ENCODE measurements around the gene ADIPOR2.
"Not testable (repeated sequence)": the region's sequence is repeated elsewhere in the genome, so short reads cannot be mapped to it uniquely, and the experiment has no call there.

ADIPOR2 gene

DNA sequence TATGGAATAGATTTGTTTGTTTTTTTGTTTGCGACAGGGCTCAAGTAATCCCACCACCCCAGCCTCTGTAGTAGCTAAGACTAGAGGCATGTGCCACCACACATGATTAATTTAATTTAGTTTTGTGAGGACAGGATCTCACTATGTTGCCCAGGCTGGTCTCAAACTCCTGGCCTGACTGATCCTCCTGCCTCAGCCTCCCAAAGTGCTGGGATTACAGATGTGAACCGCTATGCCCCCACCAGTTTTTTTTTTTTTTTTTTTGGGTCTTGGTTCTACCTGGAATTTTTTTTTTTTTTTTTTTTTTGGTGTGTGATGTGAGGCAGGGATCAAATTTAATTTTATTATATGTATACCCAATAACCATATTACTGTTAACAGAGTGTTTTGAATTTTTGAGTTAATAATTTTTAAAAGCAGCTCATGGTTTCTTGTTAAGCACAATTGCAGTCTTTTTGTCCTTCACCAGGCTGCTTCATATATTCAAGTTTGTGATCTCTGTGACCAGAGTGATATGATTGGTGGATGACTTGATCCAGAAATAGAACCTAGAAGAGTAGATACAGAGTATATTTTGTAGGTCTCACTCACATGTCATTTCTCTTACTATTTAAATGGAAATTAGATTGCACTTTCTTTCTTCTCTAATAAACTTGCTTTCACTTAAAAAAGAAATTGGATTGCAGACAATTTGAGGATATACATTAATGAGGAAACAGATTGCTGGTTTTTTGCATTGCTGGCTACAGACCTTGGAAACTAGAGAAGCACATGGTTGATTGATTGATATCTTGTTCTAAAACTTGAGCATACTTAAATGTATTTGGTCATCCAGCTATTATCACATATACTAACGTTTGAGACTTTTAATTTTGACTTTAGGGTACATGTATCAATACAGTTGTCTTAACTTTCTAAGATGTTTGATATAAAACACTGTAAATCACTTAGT, 13.2 kb downstream of the ADIPOR2 start:
- no peak for DNase-seq (ENCODE audit: low read depth)

DNA sequence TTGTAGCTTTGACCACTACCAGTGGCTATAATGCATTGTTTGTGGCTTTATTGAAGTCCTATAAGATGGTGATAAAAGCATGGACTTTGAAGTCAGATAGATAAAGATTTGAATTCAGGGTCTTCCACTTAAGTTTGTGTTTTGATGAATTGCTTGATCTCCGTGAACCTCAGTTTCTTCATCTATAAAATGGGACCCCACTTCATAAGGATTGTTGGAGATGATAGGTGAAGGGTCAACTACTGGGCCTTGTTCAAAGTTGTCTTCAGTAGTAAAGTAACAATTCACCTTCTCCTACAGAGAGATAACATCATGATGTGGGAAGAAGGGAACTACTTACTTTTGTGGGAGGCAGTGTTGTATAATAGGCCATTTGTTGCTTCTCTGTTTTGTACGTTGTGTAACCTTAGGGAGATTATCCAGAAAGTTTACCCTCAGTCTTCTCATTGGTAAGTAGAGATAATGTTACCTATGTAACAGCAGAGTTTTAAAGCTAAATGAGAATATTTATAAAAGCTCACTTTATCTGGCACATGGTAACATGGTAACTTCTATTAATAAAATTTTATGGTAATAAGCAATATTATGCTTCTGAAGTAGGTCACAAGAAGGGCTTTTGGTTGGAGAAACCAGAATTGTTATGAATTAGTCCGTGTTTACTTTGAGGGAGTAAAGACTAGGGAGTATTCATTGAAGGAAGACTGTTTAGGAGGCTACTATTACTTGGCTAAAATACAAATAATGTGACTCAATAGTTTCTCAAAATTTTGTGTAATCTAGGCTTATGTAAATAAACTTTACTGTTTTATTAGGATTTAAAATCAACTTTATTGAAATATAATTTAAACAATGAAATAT, 15.1 kb downstream of the ADIPOR2 start:
- DNase-seq (ENCODE audit: low read depth) = no peak

DNA sequence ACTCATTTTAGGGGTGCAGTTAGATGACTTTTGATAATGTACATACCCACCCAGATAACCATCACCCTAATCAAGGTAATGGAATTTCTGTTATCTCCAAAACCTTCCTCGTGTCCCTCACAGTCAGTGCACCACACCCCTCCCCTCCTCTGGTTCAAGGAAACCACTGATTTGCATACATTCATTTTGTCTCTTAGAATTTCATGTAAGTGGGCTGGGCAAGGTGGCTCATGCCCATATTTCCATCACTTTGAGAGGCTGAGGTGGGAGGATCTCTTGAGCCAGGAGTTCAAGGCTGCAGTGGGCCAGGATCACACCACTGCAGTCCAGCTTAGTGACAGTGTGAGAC, 15.7 kb downstream of the ADIPOR2 start:
- DNase-seq (ENCODE audit: low read depth) = no peak

DNA sequence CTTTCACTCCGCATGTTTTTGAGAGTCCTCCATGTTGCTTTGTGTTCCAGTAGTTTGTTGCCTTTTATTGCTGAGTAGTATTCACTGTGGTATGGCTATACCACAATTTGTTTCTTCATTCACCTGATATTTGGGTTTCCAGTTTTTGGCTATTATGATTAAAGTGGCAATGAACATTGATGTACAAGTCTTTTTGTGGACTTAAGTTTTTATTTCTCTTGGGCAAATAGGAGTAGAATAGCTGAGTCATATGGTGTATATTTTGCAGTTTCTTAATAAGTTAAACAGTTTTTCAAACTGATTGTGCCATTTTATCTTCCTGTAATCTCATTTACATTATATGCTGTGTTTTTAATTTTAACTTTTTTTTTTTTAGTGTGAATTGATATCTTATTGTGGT, 16.2 kb downstream of the ADIPOR2 start:
- no peak for DNase-seq (ENCODE audit: low read depth)

DNA sequence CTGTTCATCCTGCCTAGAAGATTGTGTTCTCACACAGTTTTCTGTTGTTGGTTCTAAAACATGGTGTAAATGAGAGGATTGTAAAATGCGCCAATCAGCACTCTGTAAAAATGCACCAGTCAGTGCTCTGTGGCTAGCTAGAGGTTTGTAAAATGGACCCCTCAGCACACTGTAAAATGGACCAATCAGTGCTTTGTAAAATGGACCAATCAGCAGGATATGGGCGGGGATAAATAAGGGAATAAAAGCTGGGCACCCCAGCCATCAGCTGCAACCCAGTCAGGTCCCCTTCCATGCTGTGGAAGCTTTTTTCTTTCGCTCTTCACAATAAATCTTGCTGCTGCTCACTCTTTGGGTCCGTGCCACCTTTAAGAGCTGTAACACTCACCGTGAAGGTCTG, 19.1 kb downstream of the ADIPOR2 start:
- DNase-seq (ENCODE audit: low read depth) = not testable (repeated sequence)

DNA sequence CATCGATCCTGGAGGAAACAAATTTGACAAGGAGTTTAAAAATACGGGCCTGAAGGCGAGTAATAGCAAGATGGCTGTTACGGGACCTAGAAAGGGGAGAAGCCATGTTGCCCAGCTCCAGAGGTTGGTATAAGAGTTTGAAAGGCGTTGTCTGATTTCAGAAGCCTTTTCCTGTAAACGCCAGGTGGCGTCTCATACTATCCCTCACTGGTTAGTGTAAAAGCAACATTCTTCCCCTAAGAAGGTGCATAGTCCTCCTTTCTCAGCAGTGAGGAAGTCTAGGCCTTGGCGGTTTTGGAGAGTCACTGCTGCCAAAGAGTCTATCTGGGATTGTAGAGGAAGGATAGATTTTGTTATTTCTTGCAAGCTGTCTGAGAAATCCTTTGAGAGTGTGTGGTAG, 20.0 kb downstream of the ADIPOR2 start:
- not testable (repeated sequence) for DNase-seq (ENCODE audit: low read depth)

DNA sequence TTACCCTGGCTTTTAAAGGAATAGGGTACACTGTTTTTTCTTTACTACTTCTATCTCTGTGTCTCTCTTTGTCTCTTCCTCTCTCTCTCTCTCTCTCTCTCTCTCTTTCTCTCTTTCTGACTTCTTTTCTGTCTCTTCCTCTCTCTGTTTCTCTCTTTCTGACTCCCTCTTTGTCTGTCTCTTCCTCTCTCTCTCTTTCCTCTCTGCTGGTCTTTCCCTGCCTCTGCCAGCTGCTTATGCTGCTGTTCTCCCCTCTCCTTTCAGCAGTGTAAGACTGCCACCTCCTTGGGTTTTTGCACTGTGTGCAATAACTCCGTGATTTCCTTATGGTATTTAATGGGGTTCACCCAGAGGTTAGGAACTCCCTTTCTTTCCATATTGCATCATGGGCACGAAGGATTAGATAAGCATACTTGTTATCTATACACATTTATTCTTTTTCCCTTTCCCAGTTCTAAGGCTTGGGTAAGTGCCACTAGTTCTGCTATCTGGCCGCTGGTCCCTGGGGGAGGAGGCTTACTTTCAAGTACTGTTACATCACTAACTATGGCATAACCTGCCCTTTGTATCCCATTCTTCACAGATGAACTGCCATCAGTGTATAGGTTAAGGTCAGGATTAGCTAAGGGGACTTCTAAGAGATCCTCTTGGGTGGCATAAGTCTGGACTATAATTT, 20.8 kb downstream of the ADIPOR2 start:
- DNase-seq (ENCODE audit: low read depth) = not testable (repeated sequence)

DNA sequence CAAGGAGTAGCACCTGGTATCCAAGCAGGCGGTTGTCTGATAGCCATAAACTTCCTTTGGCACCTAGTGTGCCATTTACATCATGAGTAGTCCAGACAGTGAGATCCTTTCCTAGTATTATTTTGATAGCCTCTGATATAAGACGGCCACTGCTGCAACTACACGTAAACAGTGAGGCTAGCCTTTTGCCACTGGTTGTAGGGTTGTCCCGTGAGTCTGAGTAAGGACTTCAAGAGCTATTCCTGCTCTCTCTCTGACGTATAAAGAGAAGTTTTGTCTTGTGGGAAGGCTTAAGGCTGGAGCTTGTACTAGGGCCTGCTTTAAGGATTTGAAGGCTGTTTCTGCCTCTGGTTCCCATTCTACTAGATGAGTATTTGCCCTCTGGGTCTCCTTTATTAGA, 21.4 kb downstream of the ADIPOR2 start:
- not testable (repeated sequence) for DNase-seq (ENCODE audit: low read depth)

DNA sequence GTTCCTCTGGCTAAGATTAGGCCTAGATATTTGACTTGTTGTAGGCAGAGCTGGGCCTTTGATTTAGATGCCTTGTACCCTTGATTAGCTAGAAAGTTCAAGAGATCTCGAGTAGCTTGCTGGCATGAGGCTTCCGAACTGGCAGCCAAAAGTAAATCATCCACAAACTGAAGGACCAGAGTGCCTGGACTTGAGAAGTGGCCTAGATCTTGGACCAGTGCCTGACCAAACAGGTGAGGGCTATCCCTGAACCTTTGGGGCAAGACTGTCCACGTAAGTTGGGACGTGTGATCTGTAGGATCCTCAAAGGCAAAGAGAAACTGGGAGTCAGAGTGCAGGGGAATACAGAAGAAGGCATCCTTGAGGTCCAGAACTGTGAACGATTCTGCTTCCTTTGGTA, 22.0 kb downstream of the ADIPOR2 start:
- not testable (repeated sequence) for DNase-seq (ENCODE audit: low read depth)

DNA sequence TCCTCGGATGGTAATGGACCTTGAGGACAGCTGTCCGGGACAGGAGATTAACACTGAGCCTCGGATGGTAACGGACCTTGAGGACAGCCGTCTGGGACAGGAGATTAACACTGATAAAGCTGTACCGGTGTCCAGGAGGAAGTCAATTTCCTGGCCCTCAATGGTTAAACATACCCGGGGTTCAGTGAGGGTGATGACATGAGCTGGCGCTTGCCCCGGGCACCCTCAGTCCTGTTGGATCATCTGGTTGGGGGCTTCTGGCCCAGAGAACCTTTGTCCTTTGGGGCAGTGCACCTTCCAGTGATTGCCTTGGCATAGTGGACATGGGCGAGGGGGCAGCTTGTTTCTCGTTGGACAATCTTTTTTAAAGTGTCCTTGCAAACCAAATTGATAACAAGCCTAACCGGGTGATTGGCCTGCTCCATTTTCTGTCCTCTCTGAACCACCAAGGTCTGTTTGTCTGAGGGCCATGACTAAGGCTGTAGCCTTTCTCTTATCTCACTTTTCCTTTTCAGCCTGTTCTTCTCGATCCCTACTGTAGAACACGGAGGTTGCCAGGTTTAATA, 23.0 kb downstream of the ADIPOR2 start:
- DNase-seq (ENCODE audit: low read depth) = not testable (repeated sequence)

DNA sequence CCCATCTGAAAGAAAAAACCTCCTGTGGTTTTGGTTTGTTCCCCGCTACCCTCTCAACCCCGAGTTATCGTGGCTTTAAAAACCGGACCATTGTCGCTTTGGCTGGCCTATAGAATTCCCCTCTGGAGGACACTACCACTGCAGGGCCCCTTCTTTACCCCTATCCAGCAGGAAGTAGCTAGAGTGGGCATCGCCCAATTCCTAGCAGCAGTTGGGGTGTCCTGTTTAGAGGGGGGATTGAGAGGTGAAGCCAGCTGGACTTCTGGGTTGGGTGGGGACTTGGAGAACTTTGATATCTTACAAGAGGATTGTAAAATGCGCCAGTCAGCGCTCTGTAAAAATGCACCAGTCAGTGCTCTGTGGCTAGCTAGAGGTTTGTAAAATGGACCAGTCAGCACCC, 24.6 kb downstream of the ADIPOR2 start:
- DNase-seq (ENCODE audit: low read depth) = not testable (repeated sequence)

DNA sequence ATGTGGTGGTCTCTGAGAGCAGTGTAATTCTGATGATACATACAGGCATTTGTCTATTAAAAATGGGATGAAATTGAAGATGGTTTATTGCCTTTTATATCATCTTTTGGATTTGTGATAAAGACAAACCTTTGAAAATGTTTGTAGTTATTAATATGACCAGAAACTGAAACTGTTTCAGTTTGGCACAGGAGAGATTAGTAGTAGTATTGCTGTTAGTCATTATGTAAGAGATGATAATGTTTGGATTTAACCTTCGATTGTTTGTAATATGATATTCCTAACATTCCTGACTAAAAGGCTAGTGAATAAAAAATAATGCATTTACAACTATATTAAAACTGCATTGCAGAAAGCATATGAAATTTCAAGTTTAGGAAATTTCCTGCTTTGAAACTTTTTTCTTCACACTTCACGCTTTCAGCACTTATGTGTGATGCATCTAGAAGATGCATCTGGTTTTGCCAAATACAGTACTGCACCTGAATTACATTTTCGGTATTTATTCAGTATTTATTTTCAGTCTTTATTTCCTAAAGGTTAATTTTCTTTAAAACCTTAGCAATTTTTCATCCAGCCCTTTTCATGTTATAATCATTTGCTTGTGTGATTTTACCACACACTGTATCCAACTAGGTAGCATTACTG, 25.5 kb downstream of the ADIPOR2 start:
- no peak for DNase-seq (ENCODE audit: low read depth)

DNA sequence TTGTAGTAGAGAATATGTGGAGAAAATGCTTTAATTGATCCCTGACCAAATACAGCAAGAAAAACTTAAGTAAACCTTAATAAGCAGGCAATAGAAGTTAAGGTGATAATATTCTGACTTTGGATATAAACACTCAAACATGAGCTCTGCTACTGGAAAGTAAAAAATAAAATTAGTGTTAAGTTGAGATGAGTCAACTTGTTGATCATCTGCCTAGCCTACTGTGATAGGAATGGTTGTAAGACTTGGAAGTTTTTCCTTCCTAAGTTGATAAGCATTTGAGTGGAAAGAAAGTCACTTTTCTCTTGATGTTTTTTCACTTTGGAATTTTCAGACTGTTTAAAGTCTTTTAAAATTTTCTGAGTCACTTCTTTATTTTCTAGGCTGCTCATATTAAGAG, 26.0 kb downstream of the ADIPOR2 start:
- DNase-seq (ENCODE audit: low read depth) = no peak

DNA sequence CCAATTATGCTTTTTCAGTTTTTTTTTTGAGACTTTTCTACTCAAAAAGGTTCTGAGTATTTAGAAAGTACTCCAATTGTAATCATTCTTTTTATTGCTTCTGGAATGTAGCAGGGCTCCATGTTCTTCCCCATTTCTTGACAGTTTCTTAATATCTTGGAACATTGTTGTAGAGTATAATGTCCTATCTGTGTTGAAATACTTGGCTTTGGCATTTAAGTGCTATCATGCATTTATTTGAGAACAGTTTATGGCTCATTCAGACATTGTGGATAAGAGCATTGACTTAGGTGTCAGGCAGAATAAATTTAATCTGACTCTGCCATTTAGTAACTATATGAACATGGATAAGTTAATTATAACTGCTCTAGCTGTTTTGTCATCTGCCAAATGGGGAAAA, 28.3 kb downstream of the ADIPOR2 start:
- DNase-seq (ENCODE audit: low read depth) = no peak

DNA sequence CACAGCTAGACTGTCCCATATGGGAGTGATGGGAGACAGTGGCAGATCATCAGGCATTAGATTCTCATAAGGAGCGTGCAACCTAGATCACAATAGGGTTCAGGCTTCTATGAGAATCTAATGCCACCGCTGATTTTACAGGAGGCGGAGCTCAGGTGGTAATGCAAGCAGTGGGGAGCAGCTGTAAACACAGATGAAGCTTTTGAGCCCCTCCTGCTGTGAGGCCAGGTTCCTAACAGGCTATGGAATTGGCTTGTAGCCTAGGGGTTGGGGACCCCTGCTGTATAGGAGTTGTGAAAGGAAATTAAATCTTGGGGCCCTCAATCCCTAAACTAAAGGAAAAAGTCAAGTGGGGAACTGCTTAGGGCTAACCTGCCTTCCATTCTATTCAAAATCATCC, 29.6 kb downstream of the ADIPOR2 start:
- DNase-seq (ENCODE audit: low read depth) = no peak

DNA sequence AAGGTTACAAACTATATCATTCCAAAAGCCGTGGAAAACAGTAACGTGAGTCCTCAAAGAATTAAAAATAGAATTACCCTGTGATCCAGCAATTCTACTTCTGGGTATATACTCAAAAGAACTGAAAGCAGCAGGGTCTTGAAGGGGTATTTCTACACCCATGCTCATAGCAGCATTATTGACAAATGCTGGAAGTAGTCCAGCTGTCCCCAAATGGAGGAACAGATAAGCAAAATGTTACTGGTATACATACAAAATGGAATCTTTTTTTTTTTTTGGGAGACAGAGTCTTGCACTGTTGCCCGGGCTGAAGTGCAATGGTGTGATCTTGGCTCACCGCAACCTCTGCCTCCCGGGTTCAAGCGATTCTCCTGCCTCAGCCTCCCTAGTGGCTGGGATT, 32.9 kb downstream of the ADIPOR2 start:
- DNase-seq (ENCODE audit: low read depth) = no peak

DNA sequence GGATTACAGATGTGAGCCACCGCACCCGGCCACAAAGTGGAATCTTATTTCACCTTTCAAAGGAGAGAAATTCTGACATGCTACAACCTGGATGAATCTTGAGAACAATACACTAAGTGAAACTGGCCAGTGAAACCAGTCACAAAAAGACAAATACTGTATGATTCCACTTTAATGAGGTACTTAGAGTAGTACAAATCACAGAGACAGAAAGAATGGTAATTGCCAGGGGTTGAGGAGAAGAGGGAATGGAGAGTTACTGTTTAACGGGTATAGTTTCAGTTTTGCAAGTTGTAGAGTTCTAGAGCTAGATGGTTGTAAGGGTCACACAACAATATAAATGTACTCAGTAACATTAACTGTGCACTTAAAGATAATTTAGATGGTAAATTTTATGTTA, 33.4 kb downstream of the ADIPOR2 start:
- no peak for DNase-seq (ENCODE audit: low read depth)

DNA sequence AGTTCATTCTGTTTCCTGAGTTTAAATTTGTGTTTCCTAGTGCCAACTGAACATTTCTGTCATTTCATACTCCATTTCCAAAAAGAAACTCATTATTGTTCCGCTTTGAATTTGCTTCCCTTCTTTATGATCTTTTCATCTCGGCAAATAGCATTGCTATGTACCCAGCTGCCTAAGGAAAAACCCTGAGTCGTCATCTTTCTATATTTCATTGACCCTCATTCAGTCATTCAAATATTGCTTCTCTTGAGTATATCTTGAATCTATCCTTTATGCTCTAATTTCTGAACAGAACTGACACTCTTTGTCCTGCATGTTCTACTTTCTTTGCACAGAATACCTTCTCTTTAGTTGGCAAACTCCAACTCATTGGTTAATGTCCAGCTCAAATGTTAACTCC, 35.9 kb downstream of the ADIPOR2 start:
- DNase-seq (ENCODE audit: low read depth) = no peak

DNA sequence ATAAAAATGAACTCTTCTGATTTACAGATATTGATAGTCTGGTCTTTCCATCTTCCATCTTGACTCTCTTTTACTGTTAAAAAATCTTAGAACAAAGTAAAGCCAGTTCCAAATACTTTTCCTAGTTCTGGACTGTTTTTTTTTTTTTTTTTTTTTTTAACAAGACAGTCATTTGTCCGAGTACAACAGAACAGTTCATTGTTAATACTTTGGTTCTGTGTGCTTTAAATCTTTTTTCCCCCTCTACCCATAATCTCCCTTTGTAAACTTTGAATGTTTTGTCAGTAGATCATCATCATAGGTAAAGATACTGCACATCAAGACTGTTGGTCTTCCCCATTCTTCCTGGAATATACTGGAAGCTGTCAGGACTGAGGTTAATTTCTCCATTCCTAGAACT, 38.0 kb downstream of the ADIPOR2 start:
- no peak for DNase-seq (ENCODE audit: low read depth)

DNA sequence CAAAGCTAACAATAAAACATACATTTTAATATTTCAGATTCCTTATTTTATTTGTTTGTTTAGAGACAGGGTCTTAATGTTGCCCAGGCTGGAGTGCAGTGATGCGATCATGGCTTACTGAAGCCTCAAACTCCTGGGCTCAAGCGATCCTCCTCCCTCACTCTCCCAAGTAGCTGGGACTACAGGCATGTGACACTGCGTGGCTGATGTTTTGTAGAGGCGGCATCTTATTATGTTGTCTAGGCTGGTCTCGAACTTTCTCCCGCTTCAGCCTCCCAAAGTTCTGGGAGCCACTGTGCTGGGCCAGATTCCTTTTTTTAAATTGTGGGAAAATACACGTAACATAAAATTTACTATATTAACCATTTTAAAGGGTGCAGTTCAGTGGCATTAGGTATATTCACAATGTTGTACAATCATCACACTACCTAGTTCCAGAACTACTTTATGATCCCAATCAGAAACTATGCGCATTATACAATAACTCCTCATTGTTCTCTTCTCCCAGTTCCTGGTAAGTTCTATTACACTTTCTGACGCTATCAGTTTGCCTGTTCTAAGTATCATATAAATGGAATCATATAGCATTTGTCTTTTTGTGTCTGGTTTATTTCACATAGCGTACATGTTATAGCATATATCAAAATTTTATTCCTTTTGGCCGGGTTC, 40.3 kb downstream of the ADIPOR2 start:
- DNase-seq (ENCODE audit: low read depth) = no peak

DNA sequence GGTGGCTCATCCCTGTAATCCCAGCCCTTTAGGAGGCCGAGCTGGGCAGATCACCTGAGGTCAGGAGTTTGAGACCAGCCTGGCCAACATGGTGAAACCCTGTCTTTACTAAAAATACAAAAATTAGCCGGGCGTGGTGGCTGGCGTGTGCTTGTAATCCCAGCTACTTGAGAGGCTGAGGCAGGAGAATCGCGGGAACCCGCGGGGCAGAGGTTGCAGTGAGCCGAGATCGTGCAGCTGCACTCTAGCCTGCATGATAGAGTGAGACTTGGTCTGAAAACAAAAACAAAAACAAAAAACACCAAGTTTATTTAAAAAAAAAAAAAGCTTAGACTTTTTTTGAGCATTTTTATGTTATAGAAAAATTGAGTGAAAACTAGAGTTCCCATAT, 40.8 kb downstream of the ADIPOR2 start:
- DNase-seq (ENCODE audit: low read depth) = not testable (repeated sequence)

Data from stimulated activated CD4-positive, alpha-beta T cell treated with anti-CD3 and anti-CD28 coated beads, Interleukin-2, amount 100 ng/mL, for 4 hours (primary cell).